Measurements from ENCODE around the gene MYO5B. TPM values are rescaled to one million over a fixed set of nuclear protein-coding genes. Genes with fewer than 3 reads are reported as not detected.

MYO5B gene
- polyA plus RNA-seq, 1 donor from 2014 or later = 0.42 TPM

GRCh38 chr18:50182511-50182910 is 12.4 kb downstream of the MYO5B start:
- H3K9ac ChIP-seq (ENCODE audit: low read length) = no peak overlapping the region
- no peaks in the 10 kb centered on the region for H3F3A ChIP-seq (ENCODE audit: insufficient read depth, low read length, poor library complexity, severe bottlenecking)

GRCh38 chr18:50181590-50181989 is 13.4 kb downstream of the MYO5B start:
- Histone ChIP-seq H3K79me2 (replicated peaks; ENCODE audit: insufficient read depth, low read length) (no peaks in the 10 kb centered on the region), H3K27me3 (ENCODE audit: insufficient read depth, low read depth, low read length) (no peaks in the 10 kb centered on the region), H3K9me3 (ENCODE audit: low read length) (no peaks in the 10 kb centered on the region), H3K9me2 (ENCODE audit: insufficient read depth, low read length) (no peaks in the 10 kb centered on the region), H3K36me3 (ENCODE audit: insufficient read depth, low read length) (no peaks in the 10 kb centered on the region), H3F3A (ENCODE audit: insufficient read depth, low read length, poor library complexity, severe bottlenecking) (no peaks in the 10 kb centered on the region), H3K4me3 (ENCODE audit: low read length) (no peak overlapping the region), H3K9ac (ENCODE audit: low read length) (no peak overlapping the region), H4K20me1 (ENCODE audit: insufficient read depth) (no peaks in the 10 kb centered on the region), H2AFZ (ENCODE audit: low read depth, low read length) (no peak overlapping the region), H3K27ac (ENCODE audit: low read length) (no peak overlapping the region), H3K4me2 (ENCODE audit: low read length) (no peak overlapping the region)
- TF ChIP-seq EP300 (conservative IDR thresholded peaks at IDR 0.05; ENCODE audit: poor library complexity, severe bottlenecking) (no peak), SMC3 (conservative IDR thresholded peaks at IDR 0.05; ENCODE audit: poor library complexity) (no peak), TAF1 (IDR thresholded peaks at IDR 0.05; ENCODE audit: low read depth) (no peak), RAD21 (conservative IDR thresholded peaks at IDR 0.05) (no peak), POLR2AphosphoS5 (IDR thresholded peaks at IDR 0.05) (no peak), MXI1 (conservative IDR thresholded peaks at IDR 0.05; ENCODE audit: poor library complexity, severe bottlenecking) (no peak), CTCF (IDR thresholded peaks at IDR 0.05; ENCODE audit: poor library complexity, severe bottlenecking) (no peak)

More at GRCh38 chr18:50182511-50182910, 12.4 kb downstream of the MYO5B start:
- no peak overlapping the region for H2AFZ ChIP-seq (ENCODE audit: low read depth, low read length)
- H4K20me1 ChIP-seq (ENCODE audit: insufficient read depth) = no peaks in the 10 kb centered on the region
- H3K4me2 ChIP-seq (ENCODE audit: low read length) = no peak overlapping the region
- TF ChIP-seq EP300 (conservative IDR thresholded peaks at IDR 0.05; ENCODE audit: poor library complexity, severe bottlenecking) (no peak), TAF1 (IDR thresholded peaks at IDR 0.05; ENCODE audit: low read depth) (no peak), CTCF (IDR thresholded peaks at IDR 0.05; ENCODE audit: poor library complexity, severe bottlenecking) (no peak), EZH2 (IDR thresholded peaks at IDR 0.05; ENCODE audit: borderline replicate concordance, insufficient read depth, low read length, poor library complexity, severe bottlenecking) (no peak), REST (IDR thresholded peaks at IDR 0.05; ENCODE audit: borderline replicate concordance) (no peak), RAD21 (conservative IDR thresholded peaks at IDR 0.05) (no peak), MXI1 (conservative IDR thresholded peaks at IDR 0.05; ENCODE audit: poor library complexity, severe bottlenecking) (no peak), POLR2AphosphoS5 (IDR thresholded peaks at IDR 0.05) (no peak), SMC3 (conservative IDR thresholded peaks at IDR 0.05; ENCODE audit: poor library complexity) (no peak)
- H3K9me3 ChIP-seq (ENCODE audit: low read length) = no peaks in the 10 kb centered on the region
- no peaks in the 10 kb centered on the region for H3K36me3 ChIP-seq (ENCODE audit: insufficient read depth, low read length)
- H3K27me3 ChIP-seq (ENCODE audit: insufficient read depth, low read depth, low read length) = no peaks in the 10 kb centered on the region
- no peak overlapping the region for H3K4me3 ChIP-seq (ENCODE audit: low read length)
- H3K9me2 ChIP-seq (ENCODE audit: insufficient read depth, low read length) = no peaks in the 10 kb centered on the region
- H3K79me2 ChIP-seq (replicated peaks; ENCODE audit: insufficient read depth, low read length) = no peaks in the 10 kb centered on the region
- no peak overlapping the region for H3K27ac ChIP-seq (ENCODE audit: low read length)
